Memory B cell (primary cell): Measurements from ENCODE around the gene SIDT2.
"Not testable (repeated sequence)": the region's sequence is repeated elsewhere in the genome, so short reads cannot be mapped to it uniquely, and the experiment has no call there.

Source experiments
- ATAC-seq: fragments of 150-1000 bp; cut with Tn5 transposase; 2 replicates; pipeline ENCODE4 v1.10.0; 2021; ENCODE audit warnings: low read depth, mild to moderate bottlenecking, moderate library complexity
- DNase-seq, 2 donors: peaks; one replicate each; pipeline ENCODE4 v3.0.0; 2022; ENCODE audit warnings: low spot score in 2 of 2
- H3K27ac Mint-ChIP-seq: one replicate; pipeline ENCODE4 v1.8.0; 2022; ENCODE audit warnings: mild to moderate bottlenecking, moderate library complexity, mixed read lengths
- H3K27me3 Mint-ChIP-seq: one replicate; pipeline ENCODE4 v1.8.0; 2022; ENCODE audit warnings: mixed read lengths
- H3K36me3 Mint-ChIP-seq: one replicate; pipeline ENCODE4 v1.8.0; 2022; ENCODE audit warnings: mild to moderate bottlenecking, mixed read lengths
- H3K4me1 Mint-ChIP-seq: one replicate; pipeline ENCODE4 v1.8.0; 2022; ENCODE audit warnings: mixed read lengths
- H3K4me3 Mint-ChIP-seq: one replicate; pipeline ENCODE4 v1.8.0; 2022; ENCODE audit warnings: mild to moderate bottlenecking, moderate library complexity, mixed read lengths
- H3K9me3 Mint-ChIP-seq: one replicate; pipeline ENCODE4 v1.8.0; 2022; ENCODE audit warnings: mixed read lengths

SIDT2 gene

GRCh38 chr11:117178210-117179034 is at the start of gene SIDT2:
Gene SIDT2 (plus strand): TSS chr11:117178743. CDS start chr11:117179264, 521 bp downstream.
- Mint-ChIP-seq H3K36me3 (peaks cover 4% of the 10 kb centered on the region), H3K4me3 (peak within 1 kb of the TSS; percentile 96), H3K9me3 (no peaks in the 10 kb centered on the region), H3K27ac (peak within 1 kb of the TSS; percentile 93), H3K4me1 (peaks cover 22% of the 10 kb centered on the region), H3K27me3 (no peaks in the 10 kb centered on the region)
- DNase-seq, result peak; percentile 70 to 77
- ATAC-seq, result peak; percentile 87

GRCh38 chr11:117130396-117130795 is 48.1 kb upstream of the SIDT2 start:
- not testable (repeated sequence) for H3K27me3 Mint-ChIP-seq, H3K36me3 Mint-ChIP-seq, H3K9me3 Mint-ChIP-seq, H3K27ac Mint-ChIP-seq, H3K4me1 Mint-ChIP-seq, DNase-seq, ATAC-seq, H3K4me3 Mint-ChIP-seq

- H3K27me3 Mint-ChIP-seq, result no peaks in the 10 kb centered on the region
- no peaks in the 10 kb centered on the region for H3K36me3 Mint-ChIP-seq
- no peaks in the 10 kb centered on the region for H3K9me3 Mint-ChIP-seq
- H3K4me3 Mint-ChIP-seq, result no peak overlapping the region
- no peak overlapping the region for H3K27ac Mint-ChIP-seq
- peaks cover 7% of the 10 kb centered on the region for H3K4me1 Mint-ChIP-seq
- ATAC-seq (no peak), DNase-seq (no peak)
Measured at GRCh38 chr11:117130879-117131278, 47.7 kb upstream of the SIDT2 start.

- Mint-ChIP-seq H3K27ac (no peak overlapping the region), H3K4me3 (no peak overlapping the region), H3K9me3 (no peaks in the 10 kb centered on the region), H3K36me3 (no peaks in the 10 kb centered on the region), H3K4me1 (no peaks in the 10 kb centered on the region), H3K27me3 (no peaks in the 10 kb centered on the region)
- no peak for DNase-seq
- ATAC-seq, result no peak
Measured at GRCh38 chr11:117134431-117134830, 44.1 kb upstream of the SIDT2 start.

- H3K4me1 Mint-ChIP-seq, H3K36me3 Mint-ChIP-seq, H3K27ac Mint-ChIP-seq, ATAC-seq, H3K9me3 Mint-ChIP-seq, H3K4me3 Mint-ChIP-seq, DNase-seq, H3K27me3 Mint-ChIP-seq: not testable (repeated sequence)
Measured at GRCh38 chr11:117134979-117135378, 43.6 kb upstream of the SIDT2 start.

- not testable (repeated sequence) for H3K4me1 Mint-ChIP-seq, H3K36me3 Mint-ChIP-seq, H3K4me3 Mint-ChIP-seq, H3K27me3 Mint-ChIP-seq, H3K9me3 Mint-ChIP-seq, ATAC-seq, H3K27ac Mint-ChIP-seq, DNase-seq
Measured at GRCh38 chr11:117137223-117138086, 41.1 kb upstream of the SIDT2 start.

- peaks cover 28% of the 10 kb centered on the region for H3K4me1 Mint-ChIP-seq
- DNase-seq, result no peak
- peak; percentile 20 for ATAC-seq
- no peaks in the 10 kb centered on the region for H3K9me3 Mint-ChIP-seq
- H3K36me3 Mint-ChIP-seq, result peaks cover 12% of the 10 kb centered on the region
- peaks cover 7% of the 10 kb centered on the region for H3K27me3 Mint-ChIP-seq
- H3K4me3 Mint-ChIP-seq, result peak overlapping the region; percentile 100
- H3K27ac Mint-ChIP-seq, result peak overlapping the region; percentile 95
Measured at GRCh38 chr11:117143390-117143789, 35.2 kb upstream of the SIDT2 start.

- Mint-ChIP-seq H3K36me3 (peaks cover 12% of the 10 kb centered on the region), H3K27me3 (peaks cover 7% of the 10 kb centered on the region)
- ATAC-seq, result peak; percentile 92
Measured at GRCh38 chr11:117143871-117144476, 34.6 kb upstream of the SIDT2 start, which contains the start of gene PAFAH1B2. Gene PAFAH1B2 (plus strand): TSS chr11:117144287. CDS start chr11:117152448, 8,161 bp downstream.

GRCh38 chr11:117144477-117145392 is 33.8 kb upstream of the SIDT2 start:
- Mint-ChIP-seq H3K4me1 (peaks cover 28% of the 10 kb centered on the region), H3K36me3 (peaks cover 12% of the 10 kb centered on the region), H3K27ac (peak overlapping the region; percentile 95), H3K9me3 (no peaks in the 10 kb centered on the region), H3K4me3 (peak overlapping the region; percentile 100), H3K27me3 (peaks cover 6% of the 10 kb centered on the region)
- peak; percentile 47 for ATAC-seq
- peak; percentile 12 to 26 for DNase-seq

More at GRCh38 chr11:117143871-117144476, 34.6 kb upstream of the SIDT2 start, which contains the start of gene PAFAH1B2:
- Mint-ChIP-seq H3K4me3 (peak within 1 kb of the TSS; percentile 100), H3K27ac (peak within 1 kb of the TSS; percentile 95), H3K9me3 (no peaks in the 10 kb centered on the region), H3K4me1 (peaks cover 28% of the 10 kb centered on the region)
- peak; percentile 96 for DNase-seq

GRCh38 chr11:117145393-117145761 is 33.2 kb upstream of the SIDT2 start:
- Mint-ChIP-seq H3K27me3 (no peaks in the 10 kb centered on the region), H3K27ac (peak overlapping the region; percentile 95), H3K36me3 (peaks cover 12% of the 10 kb centered on the region), H3K9me3 (no peaks in the 10 kb centered on the region), H3K4me3 (peak overlapping the region; percentile 100), H3K4me1 (peaks cover 28% of the 10 kb centered on the region)
- ATAC-seq (no peak), DNase-seq (no peak)

- peak overlapping the region; percentile 65 for H3K4me3 Mint-ChIP-seq
- no peaks in the 10 kb centered on the region for H3K27me3 Mint-ChIP-seq
- H3K27ac Mint-ChIP-seq, result peak overlapping the region; percentile 95
- peaks cover 15% of the 10 kb centered on the region for H3K36me3 Mint-ChIP-seq
- ATAC-seq, result no peak
- H3K4me1 Mint-ChIP-seq, result peaks cover 28% of the 10 kb centered on the region
- no peaks in the 10 kb centered on the region for H3K9me3 Mint-ChIP-seq
- DNase-seq, result no peak
Measured at GRCh38 chr11:117146521-117146920, 32.0 kb upstream of the SIDT2 start.

- Mint-ChIP-seq H3K4me1 (peaks cover 16% of the 10 kb centered on the region), H3K27ac (no peak overlapping the region), H3K36me3 (peaks cover 13% of the 10 kb centered on the region), H3K4me3 (no peak overlapping the region), H3K9me3 (no peaks in the 10 kb centered on the region), H3K27me3 (no peaks in the 10 kb centered on the region)
- DNase-seq (no peak), ATAC-seq (no peak)
Measured at GRCh38 chr11:117152066-117152465, 26.5 kb upstream of the SIDT2 start.

- DNase-seq (no peak), ATAC-seq (no peak)
- peaks cover 14% of the 10 kb centered on the region for H3K36me3 Mint-ChIP-seq
- H3K27ac Mint-ChIP-seq, result no peak overlapping the region
- H3K4me1 Mint-ChIP-seq, result peaks cover 18% of the 10 kb centered on the region
- no peaks in the 10 kb centered on the region for H3K9me3 Mint-ChIP-seq
- H3K4me3 Mint-ChIP-seq, result no peak overlapping the region
- H3K27me3 Mint-ChIP-seq, result no peaks in the 10 kb centered on the region
Measured at GRCh38 chr11:117154468-117154867, 24.1 kb upstream of the SIDT2 start.
